Skeletal muscle cell (primary cell): ENCODE data around the gene LCLAT1.
"Not testable (repeated sequence)": the region's sequence is repeated elsewhere in the genome, so short reads cannot be mapped to it uniquely, and the experiment has no call there.

Source experiments
- DNase-seq: peaks from one replicate; pipeline ENCODE4 v3.0.0-alpha.2; 2010; ENCODE audit warnings: low read depth
- H3K4me3 ChIP-seq: 2 replicates; pipeline ENCODE4 v1.5.1; 2011; ENCODE audit warnings: low read depth, mild to moderate bottlenecking, control low read depth, low read length, moderate library complexity

Gene LCLAT1

GRCh38 chr2:30561349-30561748 is 114.3 kb downstream of the LCLAT1 start:
- no peak overlapping the region for H3K4me3 ChIP-seq
- no peak for DNase-seq

GRCh38 chr2:30565851-30566358 is 118.9 kb downstream of the LCLAT1 start:
- peak; percentile 45 for DNase-seq
- no peak overlapping the region for H3K4me3 ChIP-seq

- DNase-seq, result no peak
- no peak overlapping the region for H3K4me3 ChIP-seq
Measured at GRCh38 chr2:30566631-30567030, 119.6 kb downstream of the LCLAT1 start.

GRCh38 chr2:30567317-30567716 is 120.3 kb downstream of the LCLAT1 start:
- H3K4me3 ChIP-seq, result no peak overlapping the region
- DNase-seq, result no peak

GRCh38 chr2:30569946-30570345 is 122.9 kb downstream of the LCLAT1 start:
- H3K4me3 ChIP-seq, result no peak overlapping the region
- no peak for DNase-seq

GRCh38 chr2:30577151-30577550 is 130.1 kb downstream of the LCLAT1 start:
- H3K4me3 ChIP-seq, result no peak overlapping the region
- DNase-seq, result no peak

- no peak overlapping the region for H3K4me3 ChIP-seq
- DNase-seq, result no peak
Measured at GRCh38 chr2:30580391-30580790, 133.3 kb downstream of the LCLAT1 start.

GRCh38 chr2:30582521-30582920 is 135.5 kb downstream of the LCLAT1 start:
- no peak for DNase-seq
- H3K4me3 ChIP-seq, result no peak overlapping the region

- H3K4me3 ChIP-seq, result no peak overlapping the region
- no peak for DNase-seq
Measured at GRCh38 chr2:30583204-30583749, 136.2 kb downstream of the LCLAT1 start.

- no peak for DNase-seq
- H3K4me3 ChIP-seq, result no peak overlapping the region
Measured at GRCh38 chr2:30584116-30584515, 137.1 kb downstream of the LCLAT1 start.

- no peak overlapping the region for H3K4me3 ChIP-seq
- no peak for DNase-seq
Measured at GRCh38 chr2:30588994-30589393, 141.9 kb downstream of the LCLAT1 start.

- H3K4me3 ChIP-seq, result no peak overlapping the region
- DNase-seq, result no peak
Measured at GRCh38 chr2:30590407-30590806, 143.4 kb downstream of the LCLAT1 start.

GRCh38 chr2:30591186-30591585 is 144.1 kb downstream of the LCLAT1 start:
- no peak overlapping the region for H3K4me3 ChIP-seq
- no peak for DNase-seq

- H3K4me3 ChIP-seq, result no peak overlapping the region
- no peak for DNase-seq
Measured at GRCh38 chr2:30601375-30601774, 154.3 kb downstream of the LCLAT1 start.

- no peak overlapping the region for H3K4me3 ChIP-seq
- DNase-seq, result no peak
Measured at GRCh38 chr2:30605197-30605596, 158.2 kb downstream of the LCLAT1 start.

- no peak for DNase-seq
- H3K4me3 ChIP-seq, result no peak overlapping the region
Measured at GRCh38 chr2:30608643-30609042, 161.6 kb downstream of the LCLAT1 start.

GRCh38 chr2:30611583-30611982 is 164.5 kb downstream of the LCLAT1 start:
- DNase-seq, result no peak
- H3K4me3 ChIP-seq, result no peak overlapping the region

GRCh38 chr2:30612371-30612770 is 165.3 kb downstream of the LCLAT1 start:
- no peak for DNase-seq
- no peak overlapping the region for H3K4me3 ChIP-seq

- DNase-seq, result no peak
- no peak overlapping the region for H3K4me3 ChIP-seq
Measured at GRCh38 chr2:30613001-30613400, 166.0 kb downstream of the LCLAT1 start.

- H3K4me3 ChIP-seq, DNase-seq: not testable (repeated sequence)
Measured at GRCh38 chr2:30614227-30614626, 167.2 kb downstream of the LCLAT1 start.

- no peak for DNase-seq
- H3K4me3 ChIP-seq, result no peak overlapping the region
Measured at GRCh38 chr2:30615926-30616325, 168.9 kb downstream of the LCLAT1 start.

- DNase-seq, result no peak
- H3K4me3 ChIP-seq, result no peak overlapping the region
Measured at GRCh38 chr2:30620102-30620501, 173.1 kb downstream of the LCLAT1 start.
